ENCODE data around the gene KCTD11. TPM values are rescaled to one million over a fixed set of nuclear protein-coding genes. Genes with fewer than 3 reads are reported as not detected.

KCTD11 gene
- total RNA-seq, 1 donor from 2014 or later: 8.9 TPM

GRCh38 chr17:7380855-7381683 lies 29.1 kb downstream of the KCTD11 start, which contains the start of gene TNK1:
Gene TNK1, plus strand, starts transcription at chr17:7381089. Its CDS starts 1,838 bp downstream, at chr17:7382927.
- DNase-seq (peak; percentile 88), ATAC-seq (peak; percentile 83)
- Histone ChIP-seq H3K27me3 (no peaks in the 10 kb centered on the region), H3K4me1 (peaks cover 14% of the 10 kb centered on the region), H3K9me3 (no peaks in the 10 kb centered on the region), H3K4me3 (peak within 1 kb of the TSS; percentile 57), H3K36me3 (no peaks in the 10 kb centered on the region), H3K27ac (peak within 1 kb of the TSS; percentile 74)
- intact Hi-C loops (cut with DNase I): no loop called here
- no peak for TF ChIP-seq CTCF (IDR thresholded peaks at IDR 0.05)

- intact Hi-C loops (cut with DNase I): no loop called here
- DNase-seq (no peak), ATAC-seq (no peak)
- Histone ChIP-seq H3K27me3 (no peaks in the 10 kb centered on the region), H3K4me1 (peaks cover 14% of the 10 kb centered on the region), H3K27ac (no peak overlapping the region), H3K36me3 (no peaks in the 10 kb centered on the region), H3K4me3 (no peak overlapping the region), H3K9me3 (no peaks in the 10 kb centered on the region)
- TF ChIP-seq CTCF (IDR thresholded peaks at IDR 0.05): no peak
These were observed 30.9 kb downstream of the KCTD11 start for GRCh38 chr17:7382901-7383300.

GRCh38 chr17:7383371-7383741 lies 31.4 kb downstream of the KCTD11 start:
- ATAC-seq (no peak), DNase-seq (no peak)
- H3K4me1 ChIP-seq: peaks cover 14% of the 10 kb centered on the region
- no peaks in the 10 kb centered on the region for H3K27me3 ChIP-seq
- no peaks in the 10 kb centered on the region for H3K9me3 ChIP-seq
- intact Hi-C loops (cut with DNase I): no loop called here
- peaks cover 2% of the 10 kb centered on the region for H3K36me3 ChIP-seq
- no peak for TF ChIP-seq CTCF (IDR thresholded peaks at IDR 0.05)
- H3K27ac ChIP-seq: no peak overlapping the region
- peak overlapping the region; percentile 48 for H3K4me3 ChIP-seq

- Histone ChIP-seq H3K27me3 (no peaks in the 10 kb centered on the region), H3K4me1 (peaks cover 14% of the 10 kb centered on the region), H3K36me3 (peaks cover 8% of the 10 kb centered on the region), H3K27ac (peak overlapping the region; percentile 3), H3K4me3 (peak overlapping the region; percentile 48), H3K9me3 (no peaks in the 10 kb centered on the region)
- DNase-seq (no peak), ATAC-seq (peak; percentile 47)
- no peak for TF ChIP-seq CTCF (IDR thresholded peaks at IDR 0.05)
- intact Hi-C loops (cut with DNase I): no loop called here
These were observed 32.0 kb downstream of the KCTD11 start for GRCh38 chr17:7383742-7384488.

DNA sequence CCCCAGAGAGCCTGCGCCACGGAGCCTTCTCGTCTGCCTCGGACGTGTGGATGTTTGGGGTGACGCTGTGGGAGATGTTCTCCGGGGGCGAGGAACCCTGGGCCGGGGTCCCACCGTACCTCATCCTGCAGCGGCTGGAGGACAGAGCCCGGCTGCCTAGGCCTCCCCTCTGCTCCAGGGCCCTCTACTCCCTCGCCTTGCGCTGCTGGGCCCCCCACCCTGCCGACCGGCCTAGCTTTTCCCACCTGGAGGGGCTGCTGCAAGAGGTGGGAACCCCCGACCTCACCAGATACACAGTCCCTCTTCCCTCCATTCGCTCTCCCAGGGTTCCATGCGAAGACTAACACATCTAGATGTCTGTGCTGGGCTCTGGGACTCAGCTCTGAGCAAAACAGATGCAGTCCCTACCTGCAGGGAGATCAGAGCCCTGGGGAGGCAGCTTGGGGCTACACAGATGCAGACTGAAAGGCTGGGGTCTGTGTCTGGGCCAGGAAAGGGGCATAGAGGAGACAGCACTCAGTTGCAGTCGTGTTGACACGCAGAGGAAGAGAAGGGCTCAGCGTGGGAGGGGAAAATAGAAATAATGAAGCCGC lies 32.6 kb downstream of the KCTD11 start:
- DNase-seq (no peak), ATAC-seq (no peak)
- Histone ChIP-seq H3K27me3 (no peaks in the 10 kb centered on the region), H3K4me1 (peaks cover 14% of the 10 kb centered on the region), H3K36me3 (peaks cover 14% of the 10 kb centered on the region), H3K4me3 (peak overlapping the region; percentile 48), H3K27ac (peak overlapping the region; percentile 3), H3K9me3 (no peaks in the 10 kb centered on the region)
- intact Hi-C loops (cut with DNase I): no loop called here
- TF ChIP-seq CTCF (IDR thresholded peaks at IDR 0.05): no peak
